GM18507 (cell line): ENCODE results near the gene CATSPER1.

Source experiments
- DNase-seq: peaks from one replicate; pipeline ENCODE4 v3.0.0; 2011; ENCODE audit warnings: low read depth; ENCODE audit not compliant: insufficient read length; ENCODE audit errors: extremely low spot score
- FAIRE-seq: peaks from 2 replicates; lab custom pipeline; 2011; peaks lifted over from hg19 to GRCh38; lab: Jason Lieb, UNC

The CATSPER1 gene

DNA sequence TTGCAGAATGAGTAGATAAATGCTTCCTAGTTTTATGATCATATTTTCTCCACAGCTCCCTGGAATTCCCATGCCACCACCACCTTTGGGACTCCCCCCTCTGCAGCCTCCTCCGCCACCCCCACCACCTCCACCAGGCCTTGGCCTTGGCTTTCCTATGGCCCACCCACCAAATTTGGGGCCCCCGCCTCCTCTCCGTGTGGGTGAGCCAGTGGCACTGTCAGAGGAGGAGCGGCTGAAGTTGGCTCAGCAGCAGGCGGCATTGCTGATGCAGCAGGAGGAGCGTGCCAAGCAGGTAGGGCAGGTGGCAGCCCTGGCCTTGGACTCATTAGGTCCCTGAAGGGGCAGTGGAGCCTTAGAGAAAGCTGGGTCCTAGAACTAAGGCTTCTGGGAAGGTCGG lies 28.7 kb upstream of the CATSPER1 start:
- DNase-seq (no peak), FAIRE-seq (no peak)

DNA sequence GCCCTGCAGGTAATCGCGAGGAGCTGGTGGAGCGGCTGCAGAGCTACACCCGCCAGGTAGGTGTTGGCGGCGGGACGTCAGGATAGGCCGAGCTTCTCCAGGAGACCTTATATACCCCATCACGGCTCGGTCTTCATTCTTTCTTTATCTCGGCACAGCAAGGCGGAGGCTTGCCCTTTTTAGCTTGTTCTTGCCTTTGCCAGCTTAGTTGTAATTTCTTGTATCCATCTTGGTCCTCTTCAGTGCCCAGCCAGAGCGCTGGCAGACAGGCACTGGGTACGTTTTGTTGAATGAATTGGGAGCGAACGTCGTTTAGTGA lies 26.3 kb upstream of the CATSPER1 start:
- DNase-seq (no peak), FAIRE-seq (no peak)

DNA sequence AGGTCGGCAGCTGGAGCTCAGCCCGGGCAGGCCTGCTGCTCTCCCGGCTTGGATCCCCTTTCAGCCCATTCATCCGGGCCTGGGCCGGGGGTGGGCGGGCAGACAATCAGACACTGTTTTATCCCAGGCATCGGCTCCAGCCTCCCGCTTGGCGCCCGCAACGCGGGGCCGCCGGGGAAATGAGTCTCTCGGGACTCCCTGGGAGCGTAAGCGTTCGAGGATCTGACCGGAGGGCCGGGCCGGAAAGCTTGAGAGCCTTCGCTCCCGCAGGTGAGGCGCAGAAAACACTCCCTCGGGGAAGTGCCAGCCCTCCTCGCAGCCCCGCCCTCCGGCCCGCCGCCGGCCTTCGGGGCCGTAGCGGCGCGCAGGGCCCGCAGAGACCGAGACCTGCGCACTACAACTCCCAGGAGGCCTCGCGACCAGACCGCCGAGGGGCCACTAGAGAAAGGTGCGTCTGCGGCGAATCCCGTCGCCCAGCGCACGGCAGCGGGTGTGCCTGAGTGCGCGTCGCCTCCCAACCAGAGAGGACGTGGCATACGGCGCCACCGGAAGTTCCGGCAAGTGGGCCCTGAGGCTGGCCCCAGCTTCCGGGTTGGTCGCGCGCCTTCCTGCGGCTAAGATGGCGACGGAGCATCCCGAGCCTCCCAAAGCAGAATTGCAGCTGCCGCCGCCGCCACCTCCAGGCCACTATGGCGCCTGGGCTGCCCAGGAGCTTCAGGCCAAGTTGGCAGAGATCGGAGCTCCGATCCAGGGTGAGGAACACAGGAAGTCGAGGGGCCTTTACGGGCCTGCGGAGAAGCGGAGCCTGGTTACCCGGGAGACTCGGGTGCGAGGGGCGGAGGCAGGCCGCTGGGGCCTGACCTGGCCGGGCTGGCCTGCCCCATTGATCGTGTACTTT lies 25.7 kb upstream of the CATSPER1 start, which contains the start of gene SF3B2:
Gene SF3B2, plus strand, starts transcription at position 599 of the 898 bp plus-strand sequence. Its CDS starts 21 bp downstream, at position 620.
- FAIRE-seq (peak; percentile 98), DNase-seq (peak; percentile 96)

DNA sequence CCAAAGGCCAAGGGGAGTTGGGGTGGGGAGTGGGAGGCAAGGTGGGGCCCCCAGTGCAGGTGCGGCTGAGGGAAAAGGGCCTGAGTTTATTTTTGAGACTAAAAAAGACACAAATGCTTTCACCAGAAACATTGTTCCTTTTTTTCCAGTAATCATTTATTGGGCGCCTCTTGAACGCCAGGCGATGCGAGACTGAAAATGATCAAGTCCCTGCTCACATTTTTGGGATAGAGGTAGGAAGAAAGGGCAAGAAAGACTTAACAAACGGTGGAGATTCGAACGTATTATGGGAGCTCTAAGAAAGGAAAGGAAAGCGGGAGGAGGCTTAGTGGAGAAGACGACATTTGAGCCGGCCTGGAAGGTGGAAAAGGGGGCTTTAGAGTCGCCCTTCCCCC lies 25.1 kb upstream of the CATSPER1 start:
- FAIRE-seq (no peak), DNase-seq (no peak)

DNA sequence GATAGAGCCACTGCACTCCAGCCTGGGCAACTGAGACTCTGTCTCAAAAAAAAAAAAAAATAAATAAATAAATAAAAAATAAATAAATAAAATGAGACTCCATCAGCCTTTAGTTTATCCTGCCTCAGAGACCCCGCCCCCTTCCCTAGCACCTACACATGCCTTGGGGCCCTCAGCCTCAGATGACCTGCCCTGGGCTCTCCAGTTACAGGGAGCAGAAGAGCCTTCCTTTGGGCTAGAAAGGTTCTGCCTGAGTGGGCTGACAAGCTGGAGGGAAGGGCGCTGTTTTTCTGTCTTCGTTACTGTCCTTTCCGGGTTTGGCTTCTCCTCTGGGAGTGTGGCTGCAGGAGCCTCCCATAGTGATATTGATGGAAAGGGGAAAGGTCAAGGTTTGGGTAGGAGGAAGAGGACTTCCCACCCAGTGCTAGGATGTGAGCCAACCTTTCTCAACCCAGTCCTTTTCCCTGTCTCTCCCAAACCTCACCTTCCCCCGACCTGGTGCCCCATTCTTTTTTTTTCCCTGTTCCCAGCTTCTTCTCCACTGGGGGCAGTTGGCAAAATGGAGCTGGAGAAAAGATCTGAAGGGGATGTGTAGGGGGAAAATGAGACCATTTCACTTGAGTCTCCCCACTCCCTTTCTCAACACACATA lies 24.4 kb upstream of the CATSPER1 start:
- DNase-seq (no peak), FAIRE-seq (no peak)

DNA sequence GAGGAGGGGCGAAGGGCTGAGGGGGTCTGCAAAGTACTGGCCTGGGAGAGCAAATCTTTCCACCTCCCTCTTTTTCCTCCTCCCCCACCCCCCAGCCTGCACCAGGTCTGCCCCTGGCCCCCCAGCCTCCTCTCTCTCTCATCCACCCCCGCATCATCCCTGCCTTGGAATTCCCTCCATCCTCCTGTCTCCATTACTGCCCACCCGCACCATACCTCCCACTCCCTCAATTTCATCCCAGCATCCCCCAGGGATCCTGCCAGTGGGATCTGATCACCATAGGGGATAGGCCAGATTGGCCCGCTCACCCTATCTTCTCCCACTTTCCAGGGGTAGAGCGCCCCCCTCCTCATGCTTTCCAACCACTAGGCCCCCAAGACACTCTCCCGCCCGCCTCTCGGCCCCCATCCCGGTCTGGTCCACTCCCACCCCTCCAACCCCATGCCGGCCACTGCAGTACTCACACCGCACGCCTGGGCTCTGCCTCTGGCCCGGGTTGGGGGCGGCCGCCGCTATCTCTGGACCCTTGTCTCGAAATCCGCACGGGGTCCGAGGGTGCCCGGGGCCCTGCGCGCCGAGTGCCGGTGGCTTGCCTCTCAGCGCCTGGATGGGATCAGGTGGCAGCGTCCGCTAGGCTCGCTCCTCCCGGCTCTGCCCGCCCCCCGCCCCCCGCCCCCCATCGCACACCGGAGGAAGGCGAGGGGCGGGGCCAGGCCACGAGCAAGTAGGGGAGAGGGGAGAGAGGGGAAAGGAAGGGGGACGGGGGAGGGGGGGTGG lies 22.5 kb upstream of the CATSPER1 start, which contains the start of gene GAL3ST3:
Gene GAL3ST3, minus strand, starts transcription at position 615 of the 777 bp plus-strand sequence. CDS start 3,746 bp downstream, outside the sequence.
- no peak for FAIRE-seq
- no peak for DNase-seq

DNA sequence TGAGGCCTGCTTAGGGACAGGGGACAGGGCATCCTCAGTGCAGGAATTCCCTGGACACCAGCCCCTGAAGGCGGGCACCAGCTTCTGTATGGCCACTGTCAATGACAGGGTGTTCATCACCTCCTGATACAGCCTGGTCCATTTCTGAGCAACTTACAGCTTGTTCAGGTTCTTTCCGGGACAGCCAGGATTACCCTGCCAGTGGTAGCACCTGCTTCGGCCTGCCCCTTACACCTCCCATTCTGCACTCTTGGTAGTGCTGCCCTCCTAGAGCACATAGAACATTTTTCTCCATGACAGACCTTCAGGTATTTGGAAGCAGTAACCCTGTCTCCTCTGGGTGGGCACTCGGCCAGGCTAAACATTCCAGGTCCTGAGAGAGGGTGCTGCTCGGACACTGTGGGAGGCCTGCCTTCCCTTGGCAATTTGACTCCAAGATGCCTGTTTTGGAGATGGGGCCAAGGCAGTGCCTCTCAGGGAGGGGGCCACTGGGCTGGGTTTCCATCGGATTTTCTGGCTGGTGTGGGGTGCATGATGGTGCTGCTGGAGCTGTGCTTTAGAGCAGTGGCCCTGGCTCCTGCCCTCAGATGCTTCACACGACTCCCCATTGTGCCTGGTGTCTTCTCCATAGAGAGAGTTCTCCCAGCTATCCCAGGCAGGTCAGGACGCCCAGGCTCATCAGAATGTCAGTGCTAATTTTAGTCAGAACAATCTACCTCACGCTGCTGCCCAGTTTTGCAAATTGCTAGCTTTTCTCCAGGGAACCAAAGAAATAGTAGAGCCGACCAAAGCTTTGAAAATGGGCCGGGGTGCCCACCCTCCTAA lies 21.5 kb upstream of the CATSPER1 start:
- DNase-seq (no peak), FAIRE-seq (no peak)

DNA sequence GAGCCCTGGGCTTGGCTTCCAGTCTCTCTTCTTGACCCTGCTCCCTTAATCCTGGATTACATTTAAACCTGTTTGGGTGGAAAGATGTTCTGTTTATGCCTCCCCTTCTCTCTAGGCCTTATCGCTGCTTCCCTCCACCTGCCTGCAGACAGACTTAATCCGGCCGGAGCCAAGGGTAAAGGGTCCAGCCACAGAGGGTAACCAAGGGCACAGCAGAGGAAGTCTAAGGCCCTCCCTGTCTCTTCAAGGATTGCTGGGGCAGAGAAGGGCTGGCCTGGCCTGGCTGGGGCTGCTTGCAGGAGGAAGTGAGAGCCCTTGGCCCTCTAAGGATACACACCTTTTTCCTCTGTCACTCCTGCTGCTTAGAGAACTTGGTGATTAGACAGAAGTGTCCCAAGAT lies 20.6 kb upstream of the CATSPER1 start:
- DNase-seq (no peak), FAIRE-seq (no peak)

DNA sequence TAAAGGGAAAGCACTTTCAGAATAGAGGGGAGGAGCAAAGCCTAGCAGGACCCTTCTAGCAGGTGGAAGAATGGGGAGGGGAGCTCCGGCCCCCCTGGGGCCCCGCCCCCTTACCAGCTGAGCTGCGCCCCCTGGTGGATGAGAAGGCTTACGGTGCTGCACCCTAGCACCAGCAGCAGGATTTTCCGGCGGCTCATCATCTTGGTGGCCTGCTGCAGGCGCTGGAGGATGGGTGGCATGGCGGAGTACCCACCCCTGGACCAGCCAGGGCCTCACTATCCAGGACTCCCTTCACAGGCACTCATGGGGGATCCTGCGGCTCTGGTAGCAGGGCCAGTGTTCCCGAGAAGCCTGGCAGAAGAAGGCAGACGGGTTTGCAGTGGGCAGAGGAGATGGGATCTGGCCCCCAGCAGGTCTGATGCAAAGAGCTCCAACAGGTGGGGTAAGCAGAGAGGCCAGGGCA lies 18.9 kb upstream of the CATSPER1 start:
- DNase-seq (peak; percentile 62), FAIRE-seq (peak; percentile 73)

DNA sequence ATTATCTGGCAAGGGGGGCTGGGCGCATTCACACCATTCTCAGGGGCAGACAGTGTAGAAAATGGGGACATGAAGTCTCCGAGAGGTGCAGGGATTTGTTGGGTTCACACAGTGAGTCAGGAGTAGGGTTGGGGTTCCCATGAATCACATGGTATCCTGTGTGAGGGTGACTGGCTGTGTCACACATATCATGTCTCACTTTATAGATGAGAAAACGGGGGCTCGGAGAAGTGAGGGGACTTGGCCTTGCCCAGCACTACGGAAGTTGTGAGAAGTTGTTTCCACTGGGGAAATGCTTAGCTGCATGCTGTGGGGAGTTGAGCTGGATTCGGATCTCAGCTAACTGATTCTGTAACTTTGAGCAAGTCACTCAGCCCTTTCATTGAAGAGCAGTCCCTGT lies 18.5 kb upstream of the CATSPER1 start:
- DNase-seq (no peak), FAIRE-seq (no peak)

DNA sequence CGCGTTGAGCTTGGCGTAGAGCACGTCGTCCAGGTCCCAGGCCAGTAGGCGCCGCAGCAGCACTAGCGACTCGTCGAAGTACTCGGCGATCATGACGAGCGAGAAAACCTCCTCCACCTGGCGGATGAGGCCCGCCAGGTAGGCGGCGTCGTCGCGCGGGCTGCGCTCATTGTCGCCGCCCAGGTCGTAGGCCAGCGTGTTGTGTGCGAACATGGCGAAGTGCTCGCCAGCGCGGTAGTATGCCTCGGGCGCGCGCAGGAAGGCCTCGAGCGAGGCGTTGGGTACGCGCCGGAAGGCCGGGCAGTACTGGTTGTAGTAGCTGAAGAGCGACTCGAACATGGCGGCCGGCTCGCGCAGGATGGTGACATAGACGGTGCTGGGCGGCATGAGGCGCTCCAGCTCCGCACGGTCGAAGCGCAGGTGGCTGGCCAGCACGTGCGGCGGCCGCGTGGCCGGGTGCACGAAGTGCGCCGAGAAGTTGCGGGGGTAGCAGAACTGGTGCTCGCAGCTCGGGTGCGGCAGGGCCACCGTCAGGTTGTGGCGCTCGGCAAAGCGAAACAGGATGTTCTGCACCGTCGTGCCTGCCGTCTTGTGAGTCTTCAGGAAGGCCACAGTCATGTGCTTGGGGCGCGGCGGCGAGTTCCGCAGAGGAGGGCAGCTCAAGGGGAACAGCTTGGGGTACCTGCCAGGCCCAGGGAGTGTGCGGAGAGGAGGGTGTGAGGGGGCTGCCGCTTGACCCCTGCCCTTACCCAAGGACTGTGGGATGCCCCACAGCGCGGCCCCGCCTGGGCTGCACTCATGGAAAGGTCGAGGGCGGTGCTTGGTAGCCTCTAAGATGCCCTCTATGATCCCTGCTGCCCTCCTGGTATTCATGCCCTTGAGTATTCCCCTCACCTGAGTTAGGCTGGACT lies 17.0 kb upstream of the CATSPER1 start:
- DNase-seq (no peak), FAIRE-seq (no peak)

DNA sequence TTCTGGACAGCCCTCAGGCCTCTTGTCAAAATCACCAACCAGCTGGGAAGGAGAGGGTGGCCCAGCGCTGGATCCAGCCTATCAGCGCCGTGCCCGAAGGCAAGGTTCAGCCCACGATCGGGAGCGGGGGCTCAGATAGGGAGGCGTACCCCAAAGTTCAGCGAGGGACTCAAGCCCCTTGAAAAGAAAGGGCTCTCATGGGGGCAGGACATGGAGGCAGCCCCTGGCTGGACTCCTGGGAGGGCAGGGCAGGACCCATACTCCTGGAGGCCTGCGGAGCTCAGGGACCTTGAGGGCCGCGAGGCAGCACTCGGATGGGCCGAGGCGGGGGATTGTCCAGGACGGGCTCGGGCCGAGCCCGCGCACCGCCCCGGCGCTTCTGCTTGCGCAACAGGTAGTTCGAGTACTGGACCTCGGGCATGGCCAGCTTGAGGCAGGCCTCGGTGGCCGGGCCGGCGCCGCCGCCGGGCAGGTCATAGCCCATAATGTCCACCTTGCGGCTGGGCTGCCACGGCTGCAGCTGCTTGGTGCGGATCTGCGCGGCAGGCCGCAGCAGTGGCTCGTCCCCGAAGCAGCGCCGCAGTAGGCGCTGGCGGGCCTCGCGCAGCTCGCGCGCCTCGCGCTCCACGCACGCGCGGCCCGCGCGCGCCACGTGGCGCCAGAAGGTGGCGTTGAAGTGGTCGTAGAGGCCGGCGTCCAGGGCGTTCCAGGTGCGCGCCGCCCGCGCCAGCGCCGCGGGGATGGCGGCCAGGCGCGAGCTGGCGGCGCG lies 16.1 kb upstream of the CATSPER1 start:
- DNase-seq (no peak), FAIRE-seq (no peak)

DNA sequence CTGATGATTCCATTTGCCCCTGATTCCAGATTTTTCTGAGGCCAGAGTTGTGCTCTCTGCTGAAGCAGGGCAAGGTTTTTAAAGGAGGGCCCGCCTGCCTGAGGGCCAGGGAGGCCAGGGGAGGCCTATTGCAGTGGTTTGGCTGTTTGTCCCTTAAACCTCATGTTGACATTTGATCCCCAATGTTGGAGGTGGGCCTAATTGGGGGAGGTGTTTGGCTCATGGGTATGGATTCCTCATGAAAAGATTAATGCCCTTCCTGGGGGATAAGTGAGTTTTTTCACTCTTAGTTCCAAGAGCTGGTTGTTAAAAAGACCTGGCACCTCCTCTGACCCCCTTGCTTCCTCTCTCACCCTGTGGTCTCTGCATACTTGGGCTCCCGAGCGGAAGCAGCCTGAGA lies 13.5 kb upstream of the CATSPER1 start:
- no peak for DNase-seq
- FAIRE-seq = no peak

DNA sequence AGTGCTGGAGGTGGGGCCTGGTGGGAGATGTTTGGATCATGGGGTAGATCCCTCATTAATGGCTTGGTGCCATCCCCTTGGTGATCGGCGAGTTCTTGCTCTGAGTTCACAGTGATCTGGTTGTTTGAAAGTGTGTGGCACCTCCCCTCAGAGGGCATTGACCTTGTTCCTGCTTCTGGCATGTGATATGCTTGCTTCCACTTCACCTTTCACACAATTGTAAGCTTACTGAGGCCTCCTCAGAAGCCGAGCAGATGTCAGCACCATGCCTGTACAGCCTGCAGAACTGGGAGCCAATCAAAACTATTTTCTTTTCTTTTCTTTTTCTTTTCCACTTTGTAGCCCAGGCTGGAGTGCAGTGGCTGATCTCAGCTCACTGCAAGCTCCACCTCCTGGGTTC lies 11.0 kb upstream of the CATSPER1 start:
- no peak for FAIRE-seq
- DNase-seq = no peak

DNA sequence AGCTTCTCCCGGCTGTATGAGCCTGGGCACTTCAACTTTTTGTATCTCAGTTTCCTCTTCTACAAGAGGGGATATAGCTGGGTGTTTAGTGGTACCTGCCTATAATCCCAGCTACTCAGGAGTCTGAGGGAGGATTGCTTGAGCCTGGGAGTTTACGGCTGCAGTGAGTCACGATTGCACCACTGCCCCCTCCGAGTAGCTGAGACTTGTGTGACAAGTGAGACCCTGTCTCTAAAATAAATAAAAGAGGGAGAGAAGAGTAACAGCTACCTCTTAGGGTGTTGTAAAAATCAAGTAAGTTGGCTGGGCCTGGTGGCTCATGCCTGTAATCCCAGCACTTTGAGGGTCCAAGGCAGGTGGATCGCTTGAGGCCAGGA lies 10.0 kb upstream of the CATSPER1 start:
- FAIRE-seq = no peak
- no peak for DNase-seq

DNA sequence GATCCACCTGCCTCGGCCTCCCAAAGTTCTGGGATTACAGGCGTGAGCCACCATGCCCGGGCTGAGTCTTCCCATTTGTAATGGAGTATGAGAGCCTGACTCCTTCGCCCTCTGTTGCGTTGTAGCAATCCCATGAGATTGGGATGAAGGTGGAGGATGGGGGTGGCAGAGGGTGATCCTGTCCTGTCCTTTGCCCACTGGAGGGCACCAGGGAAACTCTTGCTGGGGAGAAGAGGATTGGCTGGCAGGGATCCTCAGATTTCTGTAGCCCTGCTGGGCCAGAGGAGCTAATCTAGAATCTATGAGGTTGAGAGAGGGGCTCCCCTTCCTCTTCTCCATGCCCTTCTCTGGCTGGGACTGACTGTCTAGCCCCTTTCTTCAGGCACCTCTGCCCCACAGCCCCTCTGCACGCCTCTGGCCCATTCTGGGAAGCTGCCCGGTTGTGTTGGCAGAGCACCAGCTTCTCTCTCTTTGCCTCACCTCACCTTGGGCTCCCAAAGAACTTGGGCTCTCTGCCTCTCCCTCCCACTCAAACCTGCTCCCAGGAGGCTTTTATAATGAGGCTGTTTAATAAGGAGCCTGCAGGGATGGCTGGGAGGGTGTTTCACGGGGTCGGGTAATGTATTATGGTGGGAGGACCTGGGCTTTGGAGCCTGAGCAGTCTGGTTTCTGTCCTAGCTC lies 9.5 kb upstream of the CATSPER1 start:
- DNase-seq = no peak

More for the DNA sequence above, 9.5 kb upstream of the CATSPER1 start:
- FAIRE-seq = no peak
